Left lung (tissue), 10 donors: ENCODE results near the gene SLC12A7. TPM values are rescaled to one million over a fixed set of nuclear protein-coding genes. Genes with fewer than 3 reads are reported as not detected.

ENCODE experiments used
- ATAC-seq: fragments of 200-7000 bp; cut with Tn5 transposase; one replicate; pipeline ENCODE4 v1.9.1; 2020; ENCODE audit warnings: moderate library complexity
- DNase-seq, 4 donors: peaks; one replicate each; pipeline ENCODE4 v3.0.0-alpha.2; 2013 to 2020
- H3K27ac ChIP-seq, 2 donors: fragments of 200-600 bp; sonication (generic) in 1 of 2; one replicate each; pipeline versions ENCODE4 v1.5.0 to v1.8.0; 2020 to 2021
- H3K27me3 ChIP-seq, 2 donors: fragments of 200-600 bp; sonication (generic) in 1 of 2; one replicate each; pipeline versions ENCODE4 v1.5.0 to v1.8.0; 2020 to 2021
- H3K36me3 ChIP-seq, 2 donors: fragments of 200-600 bp; sonication (generic) in 1 of 2; one replicate each; pipeline versions ENCODE4 v1.5.0 to v1.8.0; 2020 to 2021
- H3K4me1 ChIP-seq, 2 donors: fragments of 200-600 bp; one replicate each; pipeline ENCODE4 v1.8.0; 2021
- H3K4me3 ChIP-seq, 2 donors: fragments of 200-600 bp; sonication (generic) in 1 of 2; one replicate each; pipeline versions ENCODE4 v1.5.0 to v1.8.0; 2020 to 2021; ENCODE audit warnings: mild to moderate bottlenecking in 1 of 2
- H3K9me3 ChIP-seq, 2 donors: fragments of 200-600 bp; sonication (generic) in 1 of 2; one replicate each; pipeline versions ENCODE4 v1.5.0 to v1.8.0; 2020 to 2021
- CTCF ChIP-seq, 2 donors: fragments of 200-600 bp; sonication (generic) in 1 of 2; IDR thresholded peaks; one replicate each; pipeline versions ENCODE4 v1.5.0 to v1.8.0; 2021; ENCODE audit warnings: antibody characterized with exemption in 2 of 2
- intact Hi-C, 2 donors: fragments of 100-400 bp; cut with DNase I; formaldehyde crosslinking; loops; one replicate each; pipeline versions ENCODE4 v1.11.2 to v1.14.2; 2022
- polyA plus RNA-seq, 6 donors: library from polyadenylated mRNA; unstranded; fragments of 120-200 nt; gene quantifications; one replicate each; pipeline ENCODE4 v1.2.1, GENCODE V29; 2013; ENCODE audit not compliant: insufficient read length in 6 of 6
- total RNA-seq, 2 donors: library from RNA; stranded (reverse); fragmentation: NEBNext Ultra II Directional; extraction: Animal tissue kit (Norgen Biotek cat#: 25700); gene quantifications; one replicate each; pipeline ENCODE4 v1.2.1, GENCODE V29; 2021
- donor health status: DM: no; HTN: yes; CAD: no.
- donor health status: DM: no; HTN: no; CAD: no.

The SLC12A7 gene
- total and polyA plus RNA-seq, 8 donors: 28.1 to 45.0 (median 32.3) TPM

GRCh38 chr5:1106385-1107166 lies 5.3 kb downstream of the SLC12A7 start:
- Histone ChIP-seq H3K9me3 (no peaks in the 10 kb centered on the region), H3K27me3 (peaks cover 0 to 37% of the 10 kb centered on the region in 2 donors), H3K36me3 (no peaks in the 10 kb centered on the region), H3K4me3 (no peak overlapping the region), H3K27ac (no peak overlapping the region), H3K4me1 (peaks cover 38 to 94% of the 10 kb centered on the region in 2 donors)
- ATAC-seq (no peak), DNase-seq (no peak)
- intact Hi-C loops: no loop called here
- TF ChIP-seq CTCF (IDR thresholded peaks at IDR 0.05): no peak

DNA sequence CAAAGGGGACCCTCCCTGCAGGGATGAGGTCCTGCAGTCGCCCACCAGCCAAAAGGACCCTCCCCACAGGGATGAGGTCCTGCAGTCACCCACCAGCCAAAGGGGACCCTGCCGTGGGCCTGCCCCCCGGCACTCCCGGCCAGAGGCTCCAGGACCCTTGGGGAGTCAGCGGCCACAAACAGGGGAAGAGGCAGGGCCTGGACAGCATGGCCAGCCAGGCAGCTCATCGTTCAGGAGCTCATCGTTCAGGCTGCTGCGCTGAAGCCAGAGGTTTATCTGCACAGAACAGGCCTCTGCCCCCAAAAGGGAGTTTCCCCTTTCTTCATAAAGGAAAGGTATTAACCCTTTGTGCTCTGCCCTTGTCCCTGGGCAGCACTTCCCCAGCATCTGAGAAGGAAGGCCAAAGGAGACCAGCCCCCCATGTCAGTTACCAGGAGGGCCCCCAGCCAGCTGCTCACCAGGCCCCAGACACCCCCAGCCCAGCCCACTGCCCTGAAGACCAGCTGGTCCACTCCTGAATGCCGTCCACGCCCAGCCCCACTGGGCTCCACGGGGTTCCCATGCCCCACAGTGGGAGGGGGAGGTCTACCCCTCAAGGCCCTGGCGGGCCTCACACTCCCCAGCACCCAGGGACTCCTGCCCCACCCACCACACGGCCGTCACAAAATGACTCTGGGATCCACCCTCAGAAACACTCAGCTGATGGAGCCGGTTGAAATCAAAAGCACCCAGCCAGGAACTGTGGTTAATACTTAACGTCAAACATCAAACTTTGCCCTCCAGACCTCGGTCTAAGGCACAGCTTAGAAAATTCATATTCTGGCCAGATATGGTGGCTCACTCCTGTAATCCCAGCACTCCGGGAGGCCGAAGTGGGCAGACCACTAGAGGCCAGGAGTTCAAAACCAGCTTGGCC lies 6.3 kb downstream of the SLC12A7 start:
- Histone ChIP-seq H3K9me3 (no peaks in the 10 kb centered on the region), H3K4me1 (peaks cover 36 to 88% of the 10 kb centered on the region in 2 donors), H3K27ac (no peak overlapping the region), H3K36me3 (no peaks in the 10 kb centered on the region), H3K4me3 (no peak overlapping the region), H3K27me3 (peaks cover 0 to 27% of the 10 kb centered on the region in 2 donors)
- ATAC-seq: peak; percentile 2
- no peak for DNase-seq
- no peak for TF ChIP-seq CTCF (IDR thresholded peaks at IDR 0.05)
- intact Hi-C loops: no loop called here

- peaks cover 0 to 16% of the 10 kb centered on the region in 2 donors for H3K27me3 ChIP-seq
These were observed 7.4 kb downstream of the SLC12A7 start for GRCh38 chr5:1104327-1105006.

DNA sequence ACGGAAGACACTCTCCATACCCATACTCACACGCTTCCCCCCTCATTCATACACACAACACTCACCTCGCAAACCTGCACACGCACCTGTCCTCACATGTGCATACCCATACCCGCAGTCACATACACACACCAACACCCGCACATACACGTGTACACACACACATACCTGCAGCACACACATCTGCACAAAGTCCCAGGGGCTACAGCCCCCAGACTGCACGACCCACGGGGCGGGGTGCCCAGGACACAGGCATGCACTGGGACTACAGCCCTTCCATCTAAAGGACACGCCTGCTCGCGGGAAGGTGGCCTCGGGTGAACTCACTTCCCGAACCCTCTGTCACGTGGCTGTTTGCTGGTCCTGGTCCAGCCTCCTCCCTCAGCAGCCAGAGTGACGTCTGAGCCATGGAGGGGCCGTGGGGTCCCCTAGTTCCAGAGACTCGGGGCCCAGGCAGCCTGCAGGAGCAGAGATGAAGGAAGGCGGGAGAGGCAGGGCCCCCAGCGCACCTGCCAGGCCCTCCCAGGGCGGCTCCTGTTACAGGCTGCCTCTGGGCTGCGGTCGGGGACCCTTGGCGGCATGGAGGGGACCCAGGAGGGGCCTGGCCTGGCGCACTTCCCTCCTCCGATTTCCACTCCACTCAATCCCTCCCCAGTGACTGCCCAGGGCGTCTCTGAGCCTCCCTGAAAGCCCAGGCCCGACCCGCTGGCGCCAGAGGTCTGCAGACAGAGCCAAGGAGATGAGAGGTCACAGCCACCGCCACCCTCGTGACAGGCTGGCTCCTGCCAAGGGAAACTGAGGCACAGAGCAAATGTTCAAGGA lies 8.1 kb downstream of the SLC12A7 start:
- peak; percentile 77 for ATAC-seq
- H3K4me3 ChIP-seq: no peak overlapping the region

More at GRCh38 chr5:1104327-1105006, 7.4 kb downstream of the SLC12A7 start:
- no peak overlapping the region for H3K4me3 ChIP-seq
- no peaks in the 10 kb centered on the region for H3K9me3 ChIP-seq
- ATAC-seq (peak; percentile 3), DNase-seq (no peak)
- intact Hi-C loops: no loop called here
- TF ChIP-seq CTCF (IDR thresholded peaks at IDR 0.05): no peak
- H3K36me3 ChIP-seq: no peaks in the 10 kb centered on the region
- peaks cover 33 to 76% of the 10 kb centered on the region in 2 donors for H3K4me1 ChIP-seq
- peak overlapping the region; percentile 4 to 17 for H3K27ac ChIP-seq

More for the DNA sequence above, 8.1 kb downstream of the SLC12A7 start:
- peak in 2 of 4 donors; percentile 77 to 81 for DNase-seq
- TF ChIP-seq CTCF (IDR thresholded peaks at IDR 0.05): no peak
- peak overlapping the region; percentile 17 to 61 for H3K27ac ChIP-seq
- H3K9me3 ChIP-seq: no peaks in the 10 kb centered on the region
- intact Hi-C loops: no loop called here
- H3K36me3 ChIP-seq: no peaks in the 10 kb centered on the region
- peaks cover 0 to 8% of the 10 kb centered on the region in 2 donors for H3K27me3 ChIP-seq
- H3K4me1 ChIP-seq: peaks cover 33 to 69% of the 10 kb centered on the region in 2 donors
